GM21381 (cell line): ENCODE data around the gene RBMS2.
"Not testable (repeated sequence)": the region's sequence is repeated elsewhere in the genome, so short reads cannot be mapped to it uniquely, and the experiment has no call there.

ENCODE experiments used
- ATAC-seq: cut with Tn5 transposase; IDR thresholded peaks from one replicate; pipeline ENCODE4 v1.9.1; 2021; ENCODE audit warnings: mild to moderate bottlenecking, moderate library complexity; ENCODE audit not compliant: unreplicated experiment

The RBMS2 gene

DNA sequence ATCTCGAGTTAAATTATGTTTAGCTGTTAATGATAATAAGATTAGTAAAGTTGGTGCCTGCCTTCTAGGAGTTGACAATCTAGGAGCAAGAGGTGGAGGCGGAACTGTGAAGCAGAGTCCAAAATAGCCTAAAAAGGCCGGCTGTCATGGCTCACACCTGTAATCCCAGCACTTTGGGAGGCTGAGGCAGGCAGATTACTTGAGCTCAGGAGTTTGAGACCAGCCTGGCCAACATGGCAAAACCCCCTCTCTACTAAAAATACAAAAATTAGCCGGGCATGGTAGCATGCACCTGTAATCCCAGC lies 7.7 kb upstream of the RBMS2 start:
- ATAC-seq, result not testable (repeated sequence)

DNA sequence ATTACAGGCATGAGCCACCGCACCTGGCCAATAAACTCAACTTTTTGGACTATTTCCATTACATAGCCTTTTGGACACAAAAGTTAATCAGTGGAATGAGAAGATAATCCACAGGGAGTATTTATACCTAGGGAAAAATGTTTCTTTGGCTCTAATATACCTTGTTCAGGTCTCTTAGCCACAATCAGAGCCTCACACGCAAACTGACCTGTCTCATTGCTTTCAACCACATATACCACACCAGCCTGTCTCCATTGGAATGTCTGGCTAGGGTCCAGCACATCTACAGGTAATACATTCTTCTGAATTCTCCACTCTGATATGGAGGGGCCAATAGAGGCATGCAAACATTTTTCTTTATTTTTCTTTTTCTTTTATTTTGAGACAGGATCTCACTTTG lies 3.8 kb upstream of the RBMS2 start:
- no peak for ATAC-seq

DNA sequence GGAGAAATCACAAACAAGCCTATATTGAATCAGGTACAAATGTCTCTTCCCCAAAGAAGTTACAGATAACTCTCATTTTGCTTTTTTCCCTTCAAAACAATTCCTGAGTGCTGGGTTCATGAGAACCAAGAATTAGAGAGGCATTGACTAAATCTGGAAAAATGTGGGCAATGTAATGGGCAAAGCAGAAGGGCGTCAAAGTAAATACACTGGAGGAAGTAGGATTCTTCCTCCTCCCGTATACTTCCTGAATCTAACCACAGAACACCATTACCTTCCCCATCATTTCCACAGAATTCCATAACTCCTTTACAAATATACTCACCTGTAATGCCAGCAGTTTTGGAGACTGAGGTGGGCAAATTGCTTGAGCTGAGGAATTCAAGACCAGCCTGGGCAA lies 3.0 kb upstream of the RBMS2 start:
- ATAC-seq, result no peak

DNA sequence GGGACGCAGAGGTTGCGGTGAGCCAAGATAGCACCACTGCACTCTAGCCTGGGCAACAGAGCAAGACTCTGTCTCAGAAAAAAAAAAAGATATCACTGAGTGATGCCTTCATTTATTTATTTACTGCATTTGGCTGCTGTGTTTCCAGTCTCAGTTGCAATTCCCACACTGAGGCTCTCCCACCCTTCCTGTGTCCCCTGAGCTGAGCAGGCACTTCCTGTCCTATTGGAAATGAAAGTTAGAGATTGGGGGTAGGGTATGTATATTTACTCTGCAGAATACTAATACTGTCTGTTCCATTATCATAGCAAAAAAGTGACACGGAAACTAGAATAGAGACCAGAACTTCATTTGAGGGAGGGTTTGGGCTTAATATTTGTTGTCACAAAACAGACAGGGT lies 1.6 kb upstream of the RBMS2 start:
- ATAC-seq, result no peak

DNA sequence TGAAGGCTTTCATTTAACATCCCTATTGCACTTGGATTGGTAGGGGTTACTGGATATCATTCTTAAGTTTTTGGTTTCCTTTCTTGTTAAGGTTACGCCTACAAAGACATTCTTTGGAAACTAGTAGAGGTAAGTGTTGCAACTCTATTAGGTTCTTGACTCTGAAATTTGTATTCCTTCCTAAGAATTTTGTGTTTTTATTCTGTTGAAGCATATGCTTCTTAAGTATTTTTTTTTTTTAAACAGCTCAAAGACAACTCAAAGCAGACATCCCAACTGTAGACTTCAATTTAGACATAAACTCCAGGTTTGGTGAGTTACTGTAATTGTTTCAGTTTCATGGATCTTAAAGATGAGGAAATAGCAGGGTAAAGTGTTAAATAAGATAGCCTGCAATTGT lies 1.1 kb upstream of the RBMS2 start:
- no peak for ATAC-seq

DNA sequence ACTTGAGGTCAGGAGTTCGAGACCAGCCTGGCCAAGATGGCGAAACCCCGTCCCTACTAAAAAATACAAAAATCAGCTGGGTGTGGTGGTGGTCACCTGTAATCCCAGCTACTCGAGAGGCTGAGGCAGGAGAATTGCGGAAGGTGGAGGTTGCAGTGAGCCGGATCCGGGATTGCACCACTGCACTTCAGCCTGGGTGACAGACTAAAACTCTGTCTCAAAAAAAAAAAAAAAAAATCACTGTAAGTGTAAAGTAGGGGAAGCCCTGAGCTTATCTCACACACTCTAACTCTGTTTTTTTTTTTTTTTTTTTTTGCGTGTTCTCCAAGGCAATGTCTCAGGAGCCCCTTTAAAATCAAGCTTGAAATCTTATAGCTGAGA lies 421 bp upstream of the RBMS2 start:
- no peak for ATAC-seq

DNA sequence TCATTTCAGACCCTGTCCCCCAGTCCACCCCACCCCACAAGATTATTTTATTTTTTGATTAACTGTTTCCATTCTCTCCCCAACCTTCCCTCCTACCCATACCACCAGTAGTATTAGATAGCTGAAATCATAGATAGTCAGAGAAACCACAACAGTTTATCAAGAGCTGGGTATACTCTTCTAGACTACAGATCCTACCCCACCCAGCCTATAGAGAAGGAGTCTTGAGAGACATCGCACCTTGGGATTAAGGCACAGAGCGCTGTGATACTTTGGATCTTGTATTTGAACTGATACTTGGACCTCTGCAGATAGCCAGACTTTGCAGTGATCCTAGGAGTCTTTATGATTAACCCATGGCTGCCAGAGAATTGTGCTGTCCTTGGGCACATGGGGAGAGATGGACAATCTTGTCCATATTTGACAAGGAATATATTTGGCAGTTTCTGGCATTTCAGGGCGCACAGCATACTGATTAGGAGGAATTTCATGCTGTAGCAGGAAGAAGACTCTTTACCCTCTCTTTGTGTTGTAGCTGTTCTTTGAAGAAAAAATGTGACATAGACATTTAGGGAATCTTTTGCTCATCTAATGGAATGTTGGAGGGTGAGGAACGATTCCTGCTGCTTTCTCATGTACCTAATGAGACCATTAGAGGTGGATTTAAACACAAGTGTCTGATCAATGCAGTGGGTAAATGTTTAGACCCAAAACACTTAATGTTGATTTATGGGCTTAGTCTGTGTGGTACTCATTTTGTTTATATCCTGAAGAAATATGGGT lies 982 bp downstream of the RBMS2 start:
- no peak for ATAC-seq

DNA sequence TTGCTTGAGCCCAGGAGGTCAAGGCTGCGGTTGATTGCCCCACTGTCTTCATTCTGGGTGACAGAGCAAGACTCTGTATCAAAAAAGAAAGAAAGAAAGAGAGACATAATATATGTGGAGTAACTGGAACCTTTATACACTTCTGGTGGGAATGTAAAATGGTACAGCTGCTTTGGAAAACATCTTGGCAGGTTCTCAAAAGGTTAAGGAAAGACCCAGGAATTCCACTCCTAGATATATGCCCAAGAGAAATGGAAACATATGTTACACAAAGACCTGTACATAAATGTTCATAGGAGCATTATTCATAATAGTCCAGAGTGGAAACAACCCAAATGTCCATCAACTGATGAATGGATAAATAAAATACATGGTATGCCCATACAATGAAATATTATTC lies 7.2 kb downstream of the RBMS2 start:
- no peak for ATAC-seq

DNA sequence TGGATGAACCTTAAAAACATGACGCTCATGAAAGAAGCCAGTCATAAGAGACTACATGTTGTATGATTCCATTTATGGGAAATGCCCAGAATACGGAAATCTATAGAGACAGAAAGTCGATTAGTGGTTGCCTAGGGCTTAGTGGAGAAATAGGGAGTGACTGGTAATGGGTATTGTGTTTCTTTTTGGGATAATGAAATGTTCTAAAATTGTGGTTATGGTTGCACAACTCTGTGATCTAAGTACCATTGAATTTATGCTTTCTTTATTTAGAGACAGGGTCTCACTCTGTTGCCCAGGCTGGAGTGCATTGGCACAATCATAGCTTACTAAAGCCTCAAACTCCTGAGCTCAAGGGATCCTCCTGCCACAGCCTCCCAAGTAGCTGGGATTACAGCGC lies 8.0 kb downstream of the RBMS2 start:
- no peak for ATAC-seq

DNA sequence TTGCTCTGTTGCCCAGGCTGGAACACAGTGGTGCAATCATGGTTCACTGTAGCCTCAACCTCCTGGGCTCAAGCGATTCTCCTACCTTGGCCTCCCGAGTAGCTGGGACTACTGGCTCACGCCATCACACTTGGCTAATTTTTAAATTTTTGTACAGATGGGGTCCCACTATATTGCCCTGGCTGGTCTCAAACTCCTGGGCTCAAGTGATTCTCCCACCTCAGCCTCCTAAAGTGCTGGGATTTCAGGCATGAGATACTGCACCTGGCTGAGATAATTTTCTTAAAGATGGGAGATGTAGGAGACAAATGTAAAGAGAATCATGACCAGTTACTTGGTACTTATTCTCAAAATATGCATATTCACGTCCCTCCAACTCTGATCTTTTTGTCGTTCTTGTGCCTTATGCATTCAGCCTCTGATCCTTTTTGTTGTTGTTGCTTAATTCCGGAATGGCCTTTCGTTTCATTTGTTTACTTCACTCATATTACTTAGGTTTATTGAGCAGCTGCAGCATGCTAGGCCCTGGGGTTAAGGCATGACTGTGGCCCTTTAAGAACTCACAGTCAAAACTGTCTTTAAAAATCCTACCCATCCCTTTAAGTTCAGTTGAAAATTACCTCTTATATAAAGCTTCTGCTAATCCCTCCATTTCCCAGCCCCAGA lies 8.9 kb downstream of the RBMS2 start:
- ATAC-seq, result no peak

DNA sequence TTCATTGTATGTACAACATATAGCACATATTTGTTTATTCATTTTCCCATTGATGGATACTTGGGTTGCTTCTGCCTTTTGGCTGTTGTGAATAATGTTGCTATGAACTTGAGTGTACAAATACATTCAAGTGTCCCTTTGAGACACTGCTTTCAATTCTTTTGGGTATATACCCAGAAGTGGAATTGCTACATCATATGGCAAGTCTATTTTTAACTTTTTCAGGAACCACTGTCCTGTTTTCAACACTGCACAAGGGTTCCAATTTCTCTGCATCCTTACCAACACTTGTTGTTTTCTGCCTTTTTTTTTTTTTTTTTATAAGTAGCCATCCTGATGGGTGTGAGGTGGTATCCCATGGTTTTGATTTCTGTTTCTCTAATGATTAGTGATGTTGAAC lies 15.9 kb downstream of the RBMS2 start:
- no peak for ATAC-seq

DNA sequence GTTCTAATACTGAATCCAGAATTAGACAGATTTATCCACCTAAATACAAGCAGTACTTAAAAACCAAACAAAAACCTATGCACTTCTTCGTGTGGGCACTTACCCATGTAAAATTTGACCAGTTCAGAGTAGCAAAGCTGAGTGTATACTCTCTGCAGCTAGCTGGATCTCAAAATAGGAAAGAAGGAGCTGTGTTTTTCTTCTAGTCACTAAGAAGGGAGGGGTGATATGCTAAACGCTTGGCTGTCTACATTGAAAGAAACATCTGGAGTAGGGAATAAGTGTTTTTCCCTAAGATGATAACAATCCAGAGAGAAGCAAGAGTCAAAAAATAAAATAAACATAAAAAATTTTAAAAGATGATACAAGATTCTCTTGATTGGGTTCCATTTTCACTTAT lies 20.0 kb downstream of the RBMS2 start:
- no peak for ATAC-seq

DNA sequence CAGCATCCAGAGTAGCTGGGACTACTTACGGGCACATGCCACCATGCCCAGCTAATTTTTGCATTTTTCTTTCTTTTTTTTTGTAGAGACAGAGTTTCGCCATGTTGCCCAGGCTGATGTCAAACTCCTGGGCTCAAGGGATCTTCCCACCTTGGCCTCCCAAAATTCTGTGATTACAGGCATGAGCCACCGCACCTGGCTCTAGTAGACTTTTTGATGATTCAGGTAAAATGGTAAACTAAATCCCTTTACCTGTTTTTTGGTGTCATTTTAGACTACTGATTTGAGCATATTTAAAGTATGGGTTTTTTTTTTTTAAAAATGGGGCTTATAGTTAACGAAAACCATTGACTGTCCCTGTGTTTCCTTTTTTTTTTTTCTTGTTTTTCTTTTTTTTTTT lies 20.5 kb downstream of the RBMS2 start:
- ATAC-seq, result no peak

DNA sequence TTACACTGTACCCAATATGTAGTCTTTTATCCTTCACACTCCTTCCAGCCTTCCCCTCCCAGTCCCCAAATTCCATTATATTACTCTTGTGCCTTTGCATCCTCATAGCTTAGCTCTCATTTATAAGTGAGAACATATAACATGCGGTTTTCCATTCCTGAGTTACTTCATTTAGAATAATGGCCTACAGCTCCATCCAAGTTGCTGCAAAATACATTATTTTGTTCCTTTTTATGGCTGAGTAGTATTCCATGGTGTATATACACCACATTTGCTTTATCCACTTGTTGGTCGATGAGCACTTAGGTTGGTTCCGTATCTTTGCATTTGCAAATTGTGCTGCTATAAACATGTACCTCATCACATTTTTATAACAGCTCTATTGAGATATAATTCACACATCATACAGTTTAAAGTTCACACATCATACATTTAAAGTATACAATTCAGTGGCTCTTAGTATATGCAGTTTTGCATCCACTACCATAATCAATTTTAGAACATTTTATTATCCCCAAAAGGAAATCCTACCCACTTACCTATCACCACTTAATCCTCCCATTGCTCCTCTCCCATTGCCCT lies 23.5 kb downstream of the RBMS2 start:
- no peak for ATAC-seq

DNA sequence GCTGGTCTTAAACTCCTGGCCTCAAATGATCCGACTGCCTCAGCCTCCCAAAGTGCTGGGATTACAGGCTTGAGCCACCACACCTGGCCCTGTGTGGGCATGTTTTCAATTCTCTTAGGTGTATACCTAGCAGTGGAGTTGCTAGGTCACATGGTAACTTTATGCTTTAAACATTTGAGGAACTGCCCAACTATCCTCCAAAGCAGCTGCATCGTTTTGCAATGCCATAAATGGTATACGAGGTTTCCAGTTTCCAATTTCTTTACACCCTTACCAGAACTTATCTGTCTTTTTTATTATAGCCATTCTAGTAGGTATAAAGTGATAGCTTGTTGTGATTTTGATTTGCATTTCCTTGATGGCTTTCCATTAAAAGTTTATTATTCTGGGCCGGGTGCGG lies 25.1 kb downstream of the RBMS2 start:
- no peak for ATAC-seq

DNA sequence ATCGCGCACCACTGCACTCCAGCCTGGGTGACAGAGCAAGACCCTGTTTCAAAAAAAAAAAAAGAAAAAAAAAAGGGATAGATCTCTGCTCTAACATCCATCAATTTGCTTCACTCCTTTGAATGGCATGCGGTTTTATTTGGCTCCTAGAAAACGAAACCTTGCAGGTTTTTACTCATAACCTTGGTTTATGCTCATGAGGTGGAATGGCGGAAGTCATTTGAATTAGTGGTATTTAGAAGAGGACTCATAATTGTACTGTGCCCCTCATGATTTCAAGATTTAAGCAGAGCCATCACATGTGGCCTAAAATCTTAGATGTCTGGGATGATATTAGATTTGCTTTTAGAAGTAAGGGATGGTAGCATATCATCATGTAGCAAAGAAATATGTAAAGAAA lies 29.4 kb downstream of the RBMS2 start:
- no peak for ATAC-seq

DNA sequence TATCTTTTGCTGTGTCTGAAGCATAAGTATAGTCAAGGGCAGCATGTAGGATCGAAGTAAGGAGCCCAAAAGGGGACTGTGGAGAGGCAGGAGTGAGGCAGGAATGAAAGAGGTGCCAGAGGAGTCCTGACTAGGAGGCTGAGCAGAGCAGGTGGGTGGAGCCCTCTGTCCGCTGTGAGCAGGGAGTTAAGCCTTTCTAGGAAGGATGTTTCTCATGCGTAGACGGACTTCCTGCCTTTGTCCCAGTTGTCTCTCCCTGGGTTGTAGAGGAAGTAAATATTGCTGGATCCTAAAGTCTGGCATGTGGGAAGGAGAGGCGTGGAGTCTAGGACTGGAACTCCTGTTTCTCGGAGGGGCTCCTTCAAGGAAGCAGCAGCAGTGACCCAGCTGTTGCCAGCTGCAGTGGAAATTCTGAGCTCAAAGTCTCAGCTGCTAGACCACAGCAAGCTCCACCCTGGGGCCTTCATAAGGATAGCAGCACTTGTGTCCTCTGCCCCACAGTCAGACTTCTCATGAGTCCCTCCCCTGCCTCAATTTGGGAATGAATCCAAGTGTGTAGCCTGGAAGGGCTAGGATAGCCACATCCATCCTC lies 44.0 kb downstream of the RBMS2 start:
- ATAC-seq, result no peak

DNA sequence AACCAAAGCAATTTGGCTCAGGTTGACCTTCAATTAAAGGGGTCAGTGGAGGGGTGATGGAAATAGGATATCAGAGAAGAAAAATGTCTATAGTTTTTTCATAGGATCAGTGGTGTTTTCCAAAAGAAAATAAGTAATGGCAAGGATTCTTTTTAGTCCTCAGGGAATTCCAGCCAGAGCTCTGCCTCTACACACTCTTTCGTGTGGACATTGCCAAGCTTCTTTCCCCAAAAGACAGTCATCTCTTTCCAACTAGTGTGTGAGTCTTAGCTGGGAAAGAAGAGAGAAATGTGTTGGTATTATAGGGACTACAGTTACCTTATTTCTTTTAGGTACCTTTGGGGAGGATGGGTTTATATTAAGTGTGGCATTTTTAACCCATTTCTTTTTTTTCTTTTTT lies 46.5 kb downstream of the RBMS2 start:
- no peak for ATAC-seq

DNA sequence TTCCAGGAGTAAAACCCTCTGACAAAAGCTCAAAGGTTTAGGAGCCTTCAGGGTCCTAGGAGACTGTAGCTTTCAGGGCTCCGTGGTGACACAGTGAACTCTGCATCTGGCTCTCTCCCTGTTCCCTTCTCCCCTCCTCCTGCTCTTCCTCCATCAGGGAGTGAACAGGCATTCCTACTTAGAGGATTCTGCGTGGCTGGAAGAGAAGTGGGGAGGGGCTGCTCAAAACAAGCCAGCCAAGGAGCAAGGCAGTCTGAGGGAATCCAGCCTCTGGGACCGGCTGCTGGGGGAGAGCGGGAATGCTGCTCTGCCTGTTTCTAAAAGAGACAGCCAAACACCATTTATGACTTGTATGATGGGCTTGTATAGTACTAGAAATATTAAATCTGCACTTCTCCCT lies 49.5 kb downstream of the RBMS2 start:
- no peak for ATAC-seq

DNA sequence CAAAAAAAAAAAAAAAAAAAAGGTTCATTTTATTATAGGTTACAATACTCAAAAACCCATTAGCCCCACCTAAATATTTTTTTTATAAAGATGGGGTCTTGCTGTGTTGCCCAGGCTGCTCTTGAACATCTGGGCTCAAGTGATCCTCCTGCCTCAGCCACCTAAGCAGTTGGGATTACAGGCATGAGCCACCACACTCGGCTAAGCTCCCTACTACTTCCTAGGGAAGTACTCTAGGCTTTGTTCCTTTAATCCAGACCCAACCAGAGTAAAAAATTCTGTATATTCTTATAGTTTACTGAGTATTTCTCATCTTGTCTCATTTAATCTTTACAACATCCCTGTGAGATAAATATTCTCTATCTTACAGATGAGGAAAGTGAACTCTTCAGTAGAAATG lies 50.7 kb downstream of the RBMS2 start:
- no peak for ATAC-seq

DNA sequence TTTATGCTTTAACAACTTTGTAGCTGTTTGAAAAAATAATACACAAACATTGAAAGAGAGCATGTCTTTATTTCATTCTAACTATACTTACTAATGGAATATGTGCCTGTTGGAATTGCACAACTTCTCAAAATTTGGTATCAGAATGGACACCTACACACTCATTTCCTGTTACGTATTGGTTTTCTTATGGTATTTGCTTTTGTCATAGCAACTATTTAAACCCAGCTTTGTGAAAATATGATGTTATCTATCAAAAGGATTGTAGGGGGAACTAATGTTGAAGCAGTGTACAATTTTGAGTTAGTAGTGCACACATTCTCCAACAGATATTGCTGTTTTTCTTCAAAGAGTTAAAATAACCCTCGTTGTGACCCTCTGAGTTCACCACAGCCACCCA lies 52.6 kb downstream of the RBMS2 start:
- ATAC-seq, result no peak

DNA sequence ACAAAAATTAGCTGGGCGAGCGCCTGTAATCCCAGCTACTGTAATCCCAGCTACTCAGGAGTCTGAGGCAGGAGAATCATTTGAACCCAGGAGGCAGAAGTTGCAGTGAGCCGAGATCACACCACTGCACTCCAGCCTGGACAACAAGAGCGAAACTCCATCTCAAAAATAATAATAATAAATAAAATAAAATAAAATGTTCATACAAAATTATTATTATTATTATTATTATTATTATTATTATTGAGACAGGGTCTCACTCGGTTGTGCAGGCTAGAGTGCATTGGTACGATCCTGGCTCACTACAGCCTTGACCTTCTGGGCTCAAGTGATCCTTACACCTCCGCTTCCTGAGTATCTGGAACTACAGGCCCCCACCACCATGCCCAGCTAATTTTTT lies 55.6 kb downstream of the RBMS2 start:
- not testable (repeated sequence) for ATAC-seq
